Osteocyte (in vitro differentiated cells): Measurements from ENCODE around the gene ZBTB7B. TPM values are rescaled to one million over a fixed set of nuclear protein-coding genes. Genes with fewer than 3 reads are reported as not detected.

Experiments used
- DNase-seq: peaks from one replicate; pipeline ENCODE4 v3.0.0; 2021; ENCODE audit warnings: mixed read lengths; ENCODE audit not compliant: unreplicated experiment; ENCODE audit errors: extremely low spot score
- H3K27ac Mint-ChIP-seq: one replicate; pipeline ENCODE4 v1.8.0; 2021; ENCODE audit warnings: mild to moderate bottlenecking, mixed read lengths; ENCODE audit not compliant: unreplicated experiment
- H3K27me3 Mint-ChIP-seq: one replicate; pipeline ENCODE4 v1.8.0; 2021; ENCODE audit warnings: mixed read lengths; ENCODE audit not compliant: unreplicated experiment
- H3K36me3 Mint-ChIP-seq: one replicate; pipeline ENCODE4 v1.8.0; 2021; ENCODE audit warnings: mixed read lengths; ENCODE audit not compliant: unreplicated experiment
- H3K4me1 Mint-ChIP-seq: one replicate; pipeline ENCODE4 v1.8.0; 2021; ENCODE audit warnings: mixed read lengths; ENCODE audit not compliant: unreplicated experiment
- H3K4me3 Mint-ChIP-seq: one replicate; pipeline ENCODE4 v1.8.0; 2021; ENCODE audit warnings: mild to moderate bottlenecking, moderate library complexity, mixed read lengths; ENCODE audit not compliant: unreplicated experiment
- H3K9me3 Mint-ChIP-seq: one replicate; pipeline ENCODE4 v1.8.0; 2021; ENCODE audit warnings: mixed read lengths; ENCODE audit not compliant: unreplicated experiment
- CTCF ChIP-seq: fragments of 200-600 bp; sonication (generic); IDR thresholded peaks from 2 replicates; pipeline ENCODE4 v1.5.0; 2021; ENCODE audit warnings: antibody characterized with exemption, mild to moderate bottlenecking, moderate library complexity
- total RNA-seq: library from RNA; stranded (reverse); gene quantifications from 2 replicates; pipeline ENCODE4 v1.2.1, GENCODE V29; 2021

The ZBTB7B gene
- total RNA-seq, 1 donor from 2014 or later, result 37.8 TPM

DNA sequence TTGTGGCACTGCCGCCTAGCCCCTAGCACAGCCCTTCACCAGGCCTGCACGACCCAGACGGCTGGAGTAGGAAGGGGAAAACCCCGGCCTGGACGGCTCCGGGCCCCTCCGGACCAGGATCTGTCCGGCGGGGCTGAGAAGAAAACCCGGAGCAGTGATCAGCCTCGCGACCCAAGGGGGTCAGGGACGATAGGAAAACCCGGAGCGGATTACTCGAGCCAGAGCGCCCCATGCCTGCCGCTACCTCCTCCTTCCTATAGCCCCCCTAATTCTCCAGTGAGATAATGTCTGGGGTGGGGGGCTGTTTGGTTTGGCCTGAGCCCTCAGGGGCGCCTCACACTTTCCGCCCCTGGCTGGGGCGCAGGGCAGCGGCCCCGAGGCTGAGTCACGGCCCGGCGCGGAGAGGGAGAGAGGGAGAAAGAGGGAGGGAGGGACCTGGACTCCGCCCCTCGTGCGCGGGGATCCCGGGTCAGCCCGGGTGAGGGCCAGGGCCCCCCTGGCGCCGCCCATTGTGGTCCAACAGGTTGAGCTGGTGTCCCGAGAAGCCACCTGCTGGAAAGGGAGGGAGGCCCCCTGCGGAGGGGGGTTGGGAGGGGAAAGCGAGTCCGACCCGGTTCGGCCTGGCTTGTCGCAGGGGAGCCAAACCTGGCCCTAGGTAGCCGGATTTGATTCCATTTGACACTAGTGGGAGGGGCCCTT is 1.7 kb upstream of the ZBTB7B start:
- Mint-ChIP-seq H3K36me3 (no peaks in the 10 kb centered on the region), H3K27me3 (no peaks in the 10 kb centered on the region), H3K9me3 (no peaks in the 10 kb centered on the region), H3K4me3 (peak overlapping the region; percentile 94), H3K4me1 (peaks cover 31% of the 10 kb centered on the region), H3K27ac (peak overlapping the region; percentile 95)
- no peak for TF ChIP-seq CTCF
- peak; percentile 91 for DNase-seq

DNA sequence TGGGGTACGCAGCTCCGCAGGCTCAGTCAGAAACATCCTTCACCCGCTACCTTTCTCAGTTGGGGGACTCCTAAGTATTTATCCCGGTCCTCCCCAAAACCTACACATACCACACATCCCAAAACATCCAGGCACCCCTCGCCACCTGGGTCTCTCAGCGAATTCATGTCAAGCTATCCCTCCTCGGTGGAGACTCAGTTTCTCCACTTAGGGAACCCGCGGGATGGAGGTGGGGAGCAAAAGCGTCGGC is 1.3 kb upstream of the ZBTB7B start:
- Mint-ChIP-seq H3K4me3 (peak overlapping the region; percentile 94), H3K9me3 (no peaks in the 10 kb centered on the region), H3K36me3 (no peaks in the 10 kb centered on the region), H3K4me1 (peaks cover 31% of the 10 kb centered on the region), H3K27me3 (no peaks in the 10 kb centered on the region), H3K27ac (peak overlapping the region; percentile 95)
- DNase-seq, result no peak
- no peak for TF ChIP-seq CTCF

DNA sequence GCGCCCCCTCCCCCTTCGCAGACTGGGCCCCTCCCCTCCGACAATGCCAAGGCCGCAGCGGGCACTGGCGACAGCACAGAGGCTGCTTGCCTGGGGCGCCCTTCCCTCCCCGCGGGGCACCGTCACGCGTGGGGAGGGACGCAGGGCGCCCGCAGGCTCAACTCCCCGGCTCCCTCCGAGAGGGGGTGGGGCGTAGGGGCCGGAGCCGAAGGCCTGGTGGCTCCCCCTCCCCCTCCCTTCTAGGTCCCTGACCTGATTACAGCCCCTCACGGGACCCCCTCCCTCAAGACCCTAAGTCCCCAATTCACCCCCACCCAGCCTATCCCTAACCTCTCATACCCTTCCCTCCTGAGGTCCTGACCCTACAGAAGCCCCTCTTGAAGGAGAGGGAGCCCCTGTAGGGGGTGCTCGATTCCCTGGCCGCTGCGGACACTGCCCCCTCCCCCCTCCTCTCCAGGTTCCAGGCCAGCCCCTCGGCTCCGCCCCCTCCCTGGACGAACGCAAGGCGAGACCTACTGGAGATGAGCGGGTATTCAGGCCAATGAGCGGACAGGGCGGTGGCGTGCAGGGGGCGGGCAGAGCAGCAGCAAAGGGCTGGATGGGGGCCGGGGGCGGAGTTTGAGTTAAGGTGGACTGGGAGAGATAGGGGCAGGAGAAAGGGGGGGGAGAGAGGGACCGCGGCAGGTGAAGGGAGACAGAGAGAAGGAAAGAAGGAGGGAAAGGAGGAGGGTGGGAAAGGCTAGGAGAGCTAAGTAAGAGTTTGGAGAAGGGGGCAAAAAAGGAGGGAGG is 733 bp upstream of the ZBTB7B start:
- peak; percentile 100 for DNase-seq
- Mint-ChIP-seq H3K4me1 (peaks cover 34% of the 10 kb centered on the region), H3K36me3 (no peaks in the 10 kb centered on the region), H3K4me3 (peak overlapping the region; percentile 94), H3K27me3 (no peaks in the 10 kb centered on the region), H3K27ac (peak overlapping the region; percentile 95), H3K9me3 (no peaks in the 10 kb centered on the region)
- peak; percentile 56 for TF ChIP-seq CTCF

GRCh38 chr1:155003227-155003765 is 694 bp downstream of the ZBTB7B start:
- H3K27ac Mint-ChIP-seq, result peak overlapping the region; percentile 96
- no peak for DNase-seq

More at GRCh38 chr1:155003227-155003765, 694 bp downstream of the ZBTB7B start:
- peaks cover 34% of the 10 kb centered on the region for H3K4me1 Mint-ChIP-seq
- no peak for TF ChIP-seq CTCF
- no peaks in the 10 kb centered on the region for H3K9me3 Mint-ChIP-seq
- peak overlapping the region; percentile 91 for H3K4me3 Mint-ChIP-seq
- H3K27me3 Mint-ChIP-seq, result no peaks in the 10 kb centered on the region
- H3K36me3 Mint-ChIP-seq, result no peaks in the 10 kb centered on the region
